ENCODE measurements around the gene PSMD13.
"Not testable (repeated sequence)": the region's sequence is repeated elsewhere in the genome, so short reads cannot be mapped to it uniquely, and the experiment has no call there.

PSMD13 gene

DNA sequence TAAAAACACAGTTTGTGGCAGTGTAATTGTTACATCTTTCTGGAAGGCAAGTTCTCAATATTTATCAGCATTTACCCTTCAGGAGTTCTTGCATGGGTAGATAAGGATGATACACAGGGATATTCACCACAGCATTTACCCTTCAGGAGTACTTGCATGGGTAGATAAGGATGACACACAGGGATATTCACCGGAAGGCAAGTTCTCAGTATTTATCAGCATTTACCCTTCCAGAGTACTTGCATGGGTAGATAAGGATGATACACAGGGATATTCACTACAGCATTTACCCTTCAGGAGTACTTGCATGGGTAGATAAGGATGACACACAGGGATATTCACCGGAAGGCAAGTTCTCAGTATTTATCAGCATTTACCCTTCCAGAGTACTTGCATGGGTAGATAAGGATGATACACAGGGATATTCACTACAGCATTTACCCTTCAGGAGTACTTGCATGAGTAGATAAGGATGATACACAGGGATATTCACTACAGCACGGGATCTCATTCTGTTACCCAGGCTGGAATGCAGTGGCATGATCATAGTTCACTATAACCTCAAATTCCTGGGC, 16.0 kb upstream of the PSMD13 start:
- DNase-seq: not testable (repeated sequence)

DNA sequence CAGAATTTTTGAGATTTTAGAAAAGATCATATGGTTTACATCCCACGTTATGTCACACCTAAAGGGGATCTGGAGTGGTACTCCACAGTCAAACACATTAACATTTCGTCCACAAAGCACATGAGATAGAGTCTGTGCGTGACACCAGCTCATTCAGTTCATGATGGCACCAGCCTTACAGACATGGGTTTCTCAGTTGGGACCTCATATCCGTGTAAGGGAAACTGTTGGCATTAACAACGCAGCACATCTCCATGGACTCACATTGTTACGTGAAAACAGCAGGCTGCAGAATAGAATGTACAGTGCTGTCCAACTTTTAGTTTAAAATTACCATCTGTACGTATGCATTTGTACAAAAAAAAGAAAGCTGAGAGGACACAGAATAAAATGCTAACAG, 15.2 kb upstream of the PSMD13 start:
- no peak for DNase-seq

DNA sequence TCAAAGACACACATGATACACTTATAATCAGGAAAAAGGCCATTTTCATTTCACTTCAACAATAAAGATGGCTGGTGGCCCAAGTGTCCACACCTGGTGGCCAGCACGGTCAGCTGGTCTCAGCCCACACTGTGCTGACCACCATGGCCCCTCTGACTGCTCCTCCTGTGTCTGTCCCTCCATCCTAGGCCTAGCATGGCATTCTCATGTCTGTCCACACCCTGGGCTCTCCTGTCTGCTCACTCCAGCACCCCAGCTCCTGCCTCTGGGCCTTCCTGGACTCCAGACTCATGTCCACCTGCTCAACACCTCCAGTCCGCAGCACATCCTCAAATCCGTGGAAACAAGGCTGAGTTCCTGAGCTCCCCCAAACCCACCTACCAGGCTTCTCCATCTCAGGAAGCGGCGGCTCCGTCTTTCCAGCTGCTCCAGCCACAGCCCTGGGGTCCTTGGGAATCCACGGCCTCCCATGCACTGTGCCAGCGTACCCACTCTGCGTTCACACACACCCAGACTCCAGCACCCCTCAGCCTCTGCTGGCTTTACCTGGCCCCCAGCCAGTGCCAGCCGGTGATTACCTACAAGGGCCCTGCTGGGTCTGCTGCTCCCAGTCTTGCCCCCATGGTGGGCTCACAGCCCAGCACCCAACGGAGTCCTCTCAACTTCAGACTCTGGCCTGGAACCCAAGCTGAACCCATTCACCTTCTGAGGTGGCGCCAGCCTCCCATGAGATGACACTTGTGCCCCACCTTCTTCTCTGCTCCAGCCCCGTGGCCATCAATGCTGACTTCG, 14.6 kb upstream of the PSMD13 start:
- no peak for DNase-seq

DNA sequence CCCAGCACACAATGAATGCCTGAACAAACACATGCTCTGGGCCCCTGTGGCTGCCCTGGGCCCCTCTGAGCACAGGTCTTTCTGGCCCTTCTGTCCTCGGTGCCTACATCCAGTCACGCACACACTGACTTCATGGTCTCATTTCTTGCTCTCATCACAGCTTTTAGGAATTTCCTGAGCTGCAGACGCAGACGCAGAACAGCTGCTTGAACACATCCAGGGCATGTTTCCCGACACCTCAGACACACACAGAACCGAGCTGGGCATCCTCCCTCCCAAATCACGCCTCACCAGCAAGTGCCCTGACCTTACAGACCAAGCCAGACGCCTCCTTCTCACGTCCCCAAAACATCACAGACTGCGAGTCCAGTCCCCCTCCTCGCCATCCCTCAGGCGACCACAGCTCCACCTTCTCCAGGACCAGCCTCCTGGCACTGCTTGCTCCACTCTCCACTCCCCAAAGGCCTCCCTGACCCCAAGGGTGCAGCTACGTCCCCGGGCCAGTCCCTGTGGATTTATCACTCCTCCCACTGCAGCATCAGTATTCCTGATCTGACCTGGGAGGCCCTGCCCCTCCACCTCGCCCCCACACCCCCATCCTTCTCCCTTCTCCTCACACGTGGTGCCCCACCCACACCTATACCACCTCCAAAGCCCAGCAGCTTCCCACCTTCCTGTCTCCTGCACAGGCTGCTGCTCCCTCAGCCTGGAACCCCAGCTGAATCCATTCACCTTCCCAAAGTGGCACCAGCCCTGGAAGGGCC, 13.6 kb upstream of the PSMD13 start:
- DNase-seq: no peak

DNA sequence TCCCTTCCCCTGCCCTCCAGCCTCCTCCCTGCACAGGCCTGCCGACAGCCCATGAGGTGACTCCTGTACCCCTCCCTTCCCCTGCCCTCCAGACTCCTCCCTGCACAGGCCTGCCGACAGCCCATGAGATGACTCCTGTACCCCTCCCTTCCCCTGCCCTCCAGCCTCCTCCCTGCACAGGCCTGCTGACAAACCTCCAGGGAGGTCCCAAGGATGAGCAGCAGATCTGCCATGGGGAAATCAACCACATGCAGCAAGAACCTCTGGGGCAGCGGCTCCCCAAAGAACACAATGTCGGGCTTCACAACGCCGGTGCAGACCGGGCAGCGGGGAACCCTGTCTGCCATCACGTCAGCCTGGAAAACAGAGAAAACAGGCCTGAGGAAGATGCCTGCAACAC, 12.9 kb upstream of the PSMD13 start:
- no peak for DNase-seq

DNA sequence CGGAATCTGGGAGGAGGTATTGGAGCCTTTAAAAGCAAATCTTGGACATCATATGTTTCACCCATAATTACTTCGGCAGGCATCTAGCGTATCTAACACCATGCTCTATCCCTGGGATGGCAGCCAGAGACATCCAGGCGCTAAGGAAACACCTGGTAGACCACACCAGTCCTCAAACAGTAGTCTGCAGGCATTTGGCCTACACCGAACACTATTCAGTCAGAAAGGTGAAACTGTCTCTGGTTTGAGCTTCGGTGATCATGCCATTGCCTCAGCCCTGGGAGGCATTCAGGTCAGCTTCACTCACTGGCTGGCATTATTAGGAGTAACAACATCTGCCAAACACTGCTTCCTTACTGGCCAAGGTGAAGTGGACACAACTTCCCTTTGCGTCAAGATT, 12.4 kb upstream of the PSMD13 start:
- DNase-seq: no peak

DNA sequence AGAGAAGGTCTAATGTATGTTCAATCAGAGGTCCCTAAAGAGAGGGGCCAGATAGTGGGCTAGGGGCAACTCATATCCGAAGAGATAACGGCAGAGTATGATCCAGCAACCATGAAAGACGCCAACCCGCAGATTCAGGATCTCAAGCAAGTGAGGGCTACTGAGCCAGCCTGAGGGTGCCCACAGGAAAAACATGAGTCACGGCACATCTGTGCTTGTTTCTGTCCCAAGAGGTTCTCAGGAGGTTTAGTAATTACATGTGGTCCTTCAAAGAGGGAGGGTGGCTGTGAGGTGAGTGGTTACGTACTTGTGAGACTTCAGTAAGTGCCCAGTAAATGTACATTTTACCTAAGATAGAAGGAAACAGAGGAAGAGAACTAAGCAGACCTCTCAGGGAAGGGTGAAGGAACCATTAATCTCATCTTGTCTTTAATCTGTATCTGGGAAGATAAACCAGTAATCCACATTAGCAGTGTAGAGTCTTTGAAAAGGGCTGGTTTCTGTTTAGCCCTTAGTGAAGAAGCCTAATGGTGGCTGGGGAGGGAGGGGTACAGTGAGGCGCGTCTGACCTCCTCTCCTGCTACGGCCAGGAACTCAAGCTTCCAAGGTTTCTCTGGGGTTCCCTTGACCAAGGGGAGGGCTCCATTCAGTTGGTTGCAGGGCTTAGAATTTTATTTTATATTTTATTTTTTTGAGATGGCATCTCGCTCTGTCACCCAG, 10.9 kb upstream of the PSMD13 start:
- DNase-seq: no peak

DNA sequence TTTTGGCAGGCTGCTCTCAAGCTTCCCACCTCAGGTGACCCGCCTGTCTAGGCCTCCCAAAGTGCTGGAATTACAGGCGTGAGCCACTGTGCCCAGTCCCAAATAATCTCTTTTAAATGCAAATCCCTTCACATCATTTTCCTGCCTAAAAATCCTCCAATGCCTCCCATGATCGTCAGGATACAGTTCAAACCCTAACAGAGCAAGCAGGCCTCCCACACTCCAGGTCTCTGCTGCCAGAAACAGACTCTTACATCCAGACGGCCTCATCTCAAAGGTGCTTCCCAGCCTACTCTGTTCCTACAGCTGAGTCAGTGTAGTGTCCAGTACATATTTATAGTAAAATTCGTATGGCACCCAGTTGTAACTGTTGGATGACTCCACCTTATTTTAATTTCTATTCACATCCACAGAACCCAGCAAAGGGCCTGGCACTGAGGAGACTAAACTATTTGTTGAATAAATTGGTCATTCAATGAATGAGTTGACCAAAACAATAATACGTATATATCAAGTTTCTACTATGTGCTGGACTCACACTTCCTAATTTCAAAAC, 8.9 kb upstream of the PSMD13 start:
- no peak for DNase-seq

DNA sequence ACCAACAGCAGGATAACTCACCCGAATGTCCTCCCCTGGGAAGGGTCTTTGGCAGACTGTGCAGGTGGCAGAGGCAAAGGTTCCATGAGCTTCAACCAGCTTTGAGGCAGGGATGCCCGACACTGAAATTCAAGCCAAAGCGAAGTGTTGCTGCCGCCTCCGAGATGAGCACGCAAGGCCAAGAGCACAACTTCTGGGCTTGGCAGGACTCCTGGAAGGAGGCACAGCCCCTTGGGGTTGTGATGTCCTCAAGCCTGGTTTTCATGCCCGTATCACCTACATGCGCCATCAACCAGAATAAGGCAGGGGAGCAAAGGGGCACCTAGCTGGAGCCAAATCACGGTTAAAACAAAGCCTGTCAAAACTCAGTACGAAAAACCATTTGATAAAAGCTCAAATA, 6.3 kb upstream of the PSMD13 start:
- DNase-seq: no peak

DNA sequence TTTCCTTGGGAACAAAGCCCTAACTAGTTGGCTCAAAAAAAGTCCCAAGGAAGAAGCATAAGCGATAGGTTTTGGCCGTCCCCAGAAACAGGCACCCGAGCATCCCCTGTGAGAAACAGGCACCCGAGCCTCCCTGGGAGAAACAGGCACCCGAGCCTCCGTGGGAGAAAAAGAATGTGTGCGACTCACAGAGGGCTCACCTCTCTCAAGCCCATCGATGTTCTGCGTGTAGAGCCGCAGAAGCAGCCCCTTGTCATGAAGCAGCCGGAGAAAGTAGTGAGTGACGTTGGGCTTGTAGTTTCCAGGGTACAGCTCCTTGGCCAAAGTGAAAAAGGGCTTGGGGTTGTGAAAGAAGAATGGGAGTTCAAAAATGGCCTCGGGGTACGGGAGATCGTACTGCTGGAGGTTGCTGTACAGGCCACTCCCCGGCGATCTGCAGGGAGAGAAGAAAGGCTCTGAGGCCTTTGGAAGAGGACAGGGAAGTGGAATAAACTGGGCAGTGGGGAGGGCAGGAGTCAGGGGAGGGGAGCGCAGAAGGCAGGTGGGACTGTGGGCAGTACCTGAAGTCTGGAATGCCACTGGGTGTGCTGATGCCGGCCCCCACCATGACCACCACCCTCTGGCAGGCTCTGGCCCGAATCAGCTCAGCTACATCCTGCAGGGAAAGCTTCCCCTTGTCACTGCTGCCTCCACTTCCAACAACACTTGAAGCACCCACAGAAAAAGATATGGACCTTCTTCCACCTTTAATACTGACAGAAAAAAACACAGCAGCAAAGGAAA, 3.8 kb upstream of the PSMD13 start:
- no peak for DNase-seq

DNA sequence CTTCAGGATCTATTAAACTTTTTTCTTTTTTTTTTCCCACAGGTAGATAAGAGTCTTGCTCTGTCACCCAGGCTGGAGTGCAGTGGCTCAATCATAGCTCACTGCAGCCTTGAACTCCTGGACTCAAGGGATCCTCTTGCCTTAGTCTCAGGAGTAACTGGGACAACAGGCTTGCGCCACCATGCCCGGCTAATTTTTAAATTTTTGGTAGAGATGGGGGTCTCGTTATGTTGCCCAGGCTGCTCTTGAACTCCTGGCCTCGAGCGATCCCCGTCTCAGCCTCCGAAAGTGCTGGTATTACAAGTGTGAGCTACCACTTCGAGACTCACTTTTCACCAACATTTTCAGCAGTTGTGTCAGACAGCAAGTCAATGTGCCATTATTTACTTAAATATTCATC, 1.6 kb upstream of the PSMD13 start:
- no peak for DNase-seq

DNA sequence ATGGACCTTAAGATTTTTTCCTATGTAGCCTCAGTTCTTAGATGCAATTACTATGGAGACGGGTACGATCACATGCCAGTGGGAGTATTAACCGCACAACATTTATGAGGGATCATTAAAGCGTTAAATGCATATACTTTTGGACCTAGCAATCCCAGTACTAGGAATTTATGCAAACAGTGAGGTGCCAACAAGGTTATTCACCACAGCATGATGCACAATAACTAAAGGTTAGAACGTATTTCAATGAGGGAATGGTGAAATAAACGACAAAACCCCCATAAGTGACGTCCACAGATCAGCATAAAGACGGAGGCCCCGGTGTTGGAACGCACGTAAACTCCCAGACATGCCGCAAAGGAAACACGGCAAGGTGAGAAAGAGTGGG, 1.2 kb upstream of the PSMD13 start:
- no peak for DNase-seq

DNA sequence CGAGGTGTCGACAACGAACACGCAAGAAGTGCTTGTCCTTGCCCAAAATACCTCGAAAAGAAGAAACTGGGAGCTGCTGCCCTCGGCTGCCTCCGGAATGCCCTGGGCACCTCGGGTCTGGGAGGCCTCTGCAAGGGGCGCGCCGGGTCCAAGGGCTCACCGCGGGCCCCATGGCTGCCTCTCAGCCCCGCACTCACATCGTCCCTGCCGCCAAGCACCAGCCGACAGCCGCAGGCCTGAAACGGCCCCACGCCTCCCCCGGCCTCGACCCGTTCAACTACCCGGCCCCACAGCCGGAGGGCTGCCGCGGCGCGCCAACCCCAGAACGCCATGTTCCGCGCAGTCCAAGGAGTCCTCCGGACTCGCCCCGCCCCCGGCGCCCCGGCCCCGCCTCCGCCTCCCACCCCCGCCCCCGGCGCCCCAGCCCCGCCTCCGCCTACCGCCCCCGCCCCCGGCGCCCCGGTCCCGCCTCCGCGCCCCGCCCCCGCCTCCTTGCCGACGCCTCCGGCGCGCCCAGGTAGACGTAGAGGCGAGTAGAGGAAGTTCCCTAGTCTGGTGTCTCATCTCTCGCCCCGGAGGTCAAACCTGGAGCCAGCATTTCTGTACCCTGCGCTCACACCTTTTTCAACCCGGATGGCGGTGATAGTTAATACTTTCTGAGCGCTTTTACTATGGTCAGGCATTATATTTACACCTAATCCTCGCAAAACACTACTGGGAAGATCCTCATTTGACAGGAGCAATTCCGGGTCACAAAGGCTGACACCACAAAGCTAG, 591 bp upstream of the PSMD13 start, which contains the start of gene SIRT3:
SIRT3 (minus strand) TSS at position 346 of the 777 bp plus-strand sequence; CDS start at position 332, 14 bp downstream.
- DNase-seq: no peak

DNA sequence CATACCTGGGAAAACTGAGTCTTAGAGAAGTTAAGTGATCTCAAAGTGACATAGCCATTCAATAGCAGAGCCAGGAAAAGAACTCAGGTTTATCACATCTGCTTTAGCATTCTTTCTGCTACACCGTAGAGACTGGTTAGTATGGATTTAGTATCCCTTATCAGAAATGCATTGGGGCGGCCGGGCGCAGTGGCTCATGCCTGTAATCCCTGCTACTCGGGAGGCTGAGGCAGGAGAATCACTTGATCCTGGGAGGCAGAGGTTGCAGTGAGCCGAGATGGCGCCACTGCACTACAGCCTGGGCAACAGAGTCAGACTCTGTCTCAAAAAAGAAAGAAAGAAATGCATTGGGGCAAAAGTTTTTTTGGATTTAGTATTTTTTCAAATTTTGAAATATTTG, 1.6 kb downstream of the PSMD13 start:
- not testable (repeated sequence) for DNase-seq

DNA sequence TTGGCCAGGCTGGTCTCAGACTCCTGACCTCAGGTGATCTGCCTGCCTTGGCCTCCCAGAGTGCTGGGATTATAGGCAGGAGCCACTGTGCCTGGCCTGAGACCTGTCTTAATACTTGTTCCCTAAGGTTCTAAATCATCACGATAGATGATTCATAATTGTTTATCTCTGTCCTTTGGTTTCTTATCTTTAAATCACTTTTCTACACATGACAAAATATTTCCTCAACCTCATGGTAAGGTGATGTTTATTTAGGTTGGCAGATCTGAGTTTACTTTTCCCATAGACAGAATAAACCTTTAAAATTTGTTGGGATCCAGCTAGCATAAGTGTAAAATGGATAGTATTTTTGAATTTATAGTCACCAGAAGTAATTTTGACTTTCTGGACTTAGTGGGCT, 3.5 kb downstream of the PSMD13 start:
- DNase-seq: no peak

DNA sequence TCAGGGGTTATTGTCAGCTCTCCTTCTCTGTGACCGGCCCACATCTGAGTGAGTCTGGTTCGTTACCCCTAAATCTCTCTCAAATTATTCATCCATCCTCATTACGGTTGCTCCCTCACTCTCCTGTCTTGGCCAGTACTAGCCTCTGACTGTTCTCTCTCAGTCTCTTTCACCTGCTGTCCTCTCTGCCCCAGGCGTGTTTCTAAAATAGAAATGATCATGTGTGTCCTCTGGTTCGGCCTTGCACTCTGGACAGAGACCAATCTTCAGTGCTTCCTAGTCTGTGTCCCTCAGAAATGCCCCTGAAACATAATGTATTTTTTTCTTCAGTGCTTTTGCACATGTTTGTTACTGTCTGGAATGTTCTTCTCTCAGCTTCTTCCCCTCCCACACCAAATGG, 4.9 kb downstream of the PSMD13 start:
- DNase-seq: no peak

DNA sequence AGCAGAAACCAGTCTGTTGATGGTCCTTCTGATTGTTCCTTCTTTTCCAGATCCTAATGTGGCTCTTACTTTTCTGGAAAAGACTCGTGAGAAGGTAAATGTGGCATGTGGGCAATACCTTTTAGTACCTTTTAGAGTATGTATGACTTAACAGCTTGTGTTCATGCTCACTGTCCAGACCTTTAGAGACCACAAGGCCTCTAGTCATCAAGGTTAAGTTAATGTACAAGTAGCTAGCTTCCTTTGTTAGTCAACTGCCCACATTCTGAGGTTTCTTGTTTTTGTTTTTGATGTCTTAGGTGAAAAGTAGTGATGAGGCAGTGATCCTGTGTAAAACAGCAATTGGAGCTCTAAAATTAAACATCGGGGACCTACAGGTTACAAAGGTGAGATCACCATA, 7.6 kb downstream of the PSMD13 start:
- DNase-seq: no peak

DNA sequence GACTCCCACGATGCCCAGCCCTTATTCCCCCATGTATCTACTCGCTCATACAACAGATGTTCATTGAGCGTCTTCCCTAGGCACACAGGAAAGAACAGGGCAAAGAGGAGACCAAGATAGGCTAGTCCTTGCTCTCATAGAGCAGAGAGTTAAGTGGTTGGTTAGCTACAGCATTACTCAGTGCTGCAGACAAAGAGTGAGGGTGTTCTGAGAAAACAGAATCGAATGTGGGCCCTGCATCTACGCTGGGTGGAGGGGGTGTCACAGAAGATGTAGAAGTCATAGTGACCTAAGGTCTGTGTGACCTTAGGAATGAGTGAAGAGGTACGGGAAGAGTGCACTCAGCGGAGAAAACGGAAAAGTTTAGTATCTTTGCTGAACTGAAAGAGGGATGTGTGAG, 12.3 kb downstream of the PSMD13 start:
- no peak for DNase-seq

DNA sequence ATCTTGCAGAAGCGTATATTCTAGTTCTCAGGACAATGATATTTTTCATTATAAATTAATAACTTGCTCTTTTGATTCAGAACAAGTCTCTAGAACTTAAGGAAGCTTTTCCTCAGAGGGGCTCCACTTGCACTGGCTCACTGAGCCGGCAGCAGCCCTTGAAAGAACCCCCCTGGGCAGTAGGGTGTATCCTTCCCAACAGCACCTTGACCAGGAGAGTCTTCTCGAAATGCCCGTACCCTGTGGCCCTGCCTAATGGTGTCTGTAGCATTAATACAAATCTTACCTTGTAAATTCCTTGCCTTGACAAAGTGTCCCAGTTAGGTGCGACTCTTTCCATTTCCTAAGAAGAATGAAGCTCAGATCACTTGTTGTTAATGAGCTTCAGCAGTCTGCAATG, 13.5 kb downstream of the PSMD13 start:
- no peak for DNase-seq

DNA sequence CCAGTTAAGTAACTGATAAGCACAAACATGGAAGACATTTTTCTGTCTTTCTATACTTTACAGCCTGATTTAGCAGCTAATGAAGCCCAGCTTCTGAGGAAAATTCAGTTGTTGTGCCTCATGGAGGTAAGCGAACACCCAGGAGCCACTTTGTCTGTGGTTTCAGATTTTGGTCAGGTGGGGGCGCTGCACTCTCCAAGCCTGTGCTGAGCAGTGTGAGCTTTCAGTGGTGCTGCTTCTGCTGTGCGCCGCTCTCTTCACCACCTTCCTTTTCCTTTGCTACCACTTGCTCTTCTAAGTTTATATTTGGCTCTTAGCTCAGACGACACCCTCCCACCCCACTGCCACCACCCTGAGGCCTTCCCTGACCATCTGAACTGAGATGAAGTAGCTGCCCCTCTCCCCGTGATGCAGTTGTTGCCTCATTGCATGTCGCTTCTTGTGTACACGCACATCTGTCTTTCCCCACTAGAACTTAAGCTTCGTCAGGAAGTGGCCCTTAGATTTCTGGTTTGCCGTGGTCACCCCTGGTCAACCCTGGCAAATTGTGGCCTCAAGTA, 14.0 kb downstream of the PSMD13 start:
- DNase-seq: peak; percentile 9

DNA sequence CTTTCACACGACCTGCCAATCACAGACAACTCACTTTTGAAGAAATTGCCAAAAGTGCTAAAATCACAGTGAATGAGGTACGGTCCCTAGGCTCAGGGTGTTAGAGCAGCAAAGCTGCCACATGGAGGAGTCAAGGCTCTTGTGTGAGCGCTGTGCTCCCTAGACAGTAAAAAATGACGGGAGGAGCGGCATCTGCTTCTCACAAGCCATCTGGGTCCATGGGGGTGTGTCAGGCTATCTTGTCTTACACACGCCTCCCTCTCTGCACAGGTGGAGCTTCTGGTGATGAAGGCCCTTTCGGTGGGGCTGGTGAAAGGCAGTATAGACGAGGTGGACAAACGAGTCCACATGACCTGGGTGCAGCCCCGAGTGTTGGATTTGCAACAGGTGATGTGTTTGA, 14.8 kb downstream of the PSMD13 start:
- DNase-seq: no peak
